HFFc6 (cell line): Measurements from ENCODE around the gene AFDN. TPM values are rescaled to one million over a fixed set of nuclear protein-coding genes. Genes with fewer than 3 reads are reported as not detected.

ENCODE experiments used
- DNase-seq: peaks from one replicate; pipeline ENCODE4 v3.0.0-alpha.2; 2018
- H3K27ac Mint-ChIP-seq: 2 replicates; pipeline ENCODE4 v1.8.0; 2020; ENCODE audit warnings: mild to moderate bottlenecking, mixed read lengths
- H3K27me3 Mint-ChIP-seq: 2 replicates; pipeline ENCODE4 v1.8.0; 2021; ENCODE audit warnings: mild to moderate bottlenecking, moderate library complexity, mixed read lengths; ENCODE audit not compliant: insufficient read depth
- H3K36me3 Mint-ChIP-seq: 2 replicates; pipeline ENCODE4 v1.8.0; 2021; ENCODE audit warnings: low read depth, mixed read lengths
- H3K4me1 Mint-ChIP-seq: 2 replicates; pipeline ENCODE4 v1.8.0; 2020; ENCODE audit warnings: low read depth, mixed read lengths
- H3K4me3 Mint-ChIP-seq: 2 replicates; pipeline ENCODE4 v1.8.0; 2020; ENCODE audit warnings: mild to moderate bottlenecking, moderate library complexity, mixed read lengths
- H3K9me3 Mint-ChIP-seq: 2 replicates; pipeline ENCODE4 v1.8.0; 2020; ENCODE audit warnings: mild to moderate bottlenecking, mixed read lengths
- CTCF ChIP-seq: fragments of 200-600 bp; sonication (generic); IDR thresholded peaks from 2 replicates; pipeline ENCODE4 v1.5.0; 2021; ENCODE audit warnings: antibody characterized with exemption, mild to moderate bottlenecking
- total RNA-seq, 6 experiments: library from RNA; stranded (reverse); fragmentation: NEBNext Ultra II Directional; extraction: Animal tissue kit (Norgen Biotek cat#: 25700); gene quantifications; 2 replicates in 1 of 6; 3 replicates in 5 of 6; pipeline ENCODE4 v1.2.3, GENCODE V29; 2021

AFDN gene
- total RNA-seq, 6 experiments from 2014 or later: 16.1 to 20.3 (median 17.4) TPM

GRCh38 chr6:167794161-167795157, 32.3 kb upstream of the AFDN start:
- H3K4me1 Mint-ChIP-seq: no peaks in the 10 kb centered on the region
- DNase-seq: no peak
- no peak overlapping the region for H3K27ac Mint-ChIP-seq
- peaks cover 4% of the 10 kb centered on the region; the same call in 1 of the 2 replicates for H3K9me3 Mint-ChIP-seq
- H3K27me3 Mint-ChIP-seq: peaks cover 8% of the 10 kb centered on the region
- TF ChIP-seq CTCF: no peak
- H3K36me3 Mint-ChIP-seq: no peaks in the 10 kb centered on the region
- H3K4me3 Mint-ChIP-seq: no peak overlapping the region

- Mint-ChIP-seq H3K36me3 (no peaks in the 10 kb centered on the region), H3K27me3 (peaks cover 8% of the 10 kb centered on the region), H3K27ac (no peak overlapping the region), H3K4me3 (no peak overlapping the region), H3K4me1 (no peaks in the 10 kb centered on the region), H3K9me3 (peaks cover 4% of the 10 kb centered on the region; the same call in 1 of the 2 replicates)
- no peak for TF ChIP-seq CTCF
- no peak for DNase-seq
Measured at GRCh38 chr6:167795321-167795811, 31.3 kb upstream of the AFDN start.

- no peak for TF ChIP-seq CTCF
- Mint-ChIP-seq H3K4me1 (no peaks in the 10 kb centered on the region), H3K9me3 (peaks cover 4% of the 10 kb centered on the region; the same call in 1 of the 2 replicates), H3K27ac (no peak overlapping the region), H3K27me3 (peaks cover 8% of the 10 kb centered on the region), H3K36me3 (no peaks in the 10 kb centered on the region), H3K4me3 (no peak overlapping the region)
- DNase-seq: no peak
Measured at GRCh38 chr6:167795874-167796191, 30.9 kb upstream of the AFDN start.

DNA sequence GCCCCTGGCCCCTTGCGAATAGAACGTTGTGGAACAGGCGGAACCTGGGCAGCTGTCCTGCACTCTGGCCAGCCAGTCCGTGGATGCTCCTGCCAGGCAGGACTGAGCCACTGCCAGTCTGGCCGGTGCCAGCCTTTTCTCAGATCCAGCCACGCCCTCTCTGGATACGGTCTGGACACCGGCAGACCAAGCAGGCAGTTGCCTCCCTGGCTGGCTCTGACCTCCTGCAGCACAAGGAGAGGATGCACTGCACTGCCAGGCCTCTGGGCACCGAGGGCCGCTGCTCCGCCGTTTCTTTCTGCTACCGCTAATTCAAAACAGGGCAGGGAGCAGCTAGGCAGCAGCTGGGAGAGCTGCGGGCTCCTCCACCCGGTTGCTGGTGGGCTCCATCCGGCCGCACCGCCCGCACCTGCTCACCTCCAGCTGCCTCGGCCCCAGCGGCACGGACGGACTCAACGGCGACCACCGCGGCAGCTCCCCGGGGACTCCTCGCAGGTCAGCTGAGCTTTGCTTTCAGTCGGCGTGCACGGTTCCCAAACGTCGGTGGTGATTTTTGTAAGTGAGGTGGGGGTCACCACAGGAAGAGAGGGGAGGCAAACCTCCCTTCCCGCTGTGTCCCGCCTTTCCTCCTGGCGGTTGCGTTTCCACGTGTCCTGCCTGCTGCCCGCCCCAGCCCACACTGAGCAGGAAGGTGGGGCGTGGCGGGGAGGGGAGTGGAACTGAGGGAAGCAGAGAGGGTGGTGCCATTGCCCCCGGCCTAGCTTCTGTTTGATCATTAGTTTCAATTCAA, 30.3 kb upstream of the AFDN start:
- Mint-ChIP-seq H3K27me3 (peaks cover 10% of the 10 kb centered on the region), H3K9me3 (peaks cover 4% of the 10 kb centered on the region; the same call in 1 of the 2 replicates), H3K4me3 (no peak overlapping the region), H3K36me3 (no peaks in the 10 kb centered on the region), H3K4me1 (no peaks in the 10 kb centered on the region), H3K27ac (no peak overlapping the region)
- no peak for DNase-seq
- no peak for TF ChIP-seq CTCF

DNA sequence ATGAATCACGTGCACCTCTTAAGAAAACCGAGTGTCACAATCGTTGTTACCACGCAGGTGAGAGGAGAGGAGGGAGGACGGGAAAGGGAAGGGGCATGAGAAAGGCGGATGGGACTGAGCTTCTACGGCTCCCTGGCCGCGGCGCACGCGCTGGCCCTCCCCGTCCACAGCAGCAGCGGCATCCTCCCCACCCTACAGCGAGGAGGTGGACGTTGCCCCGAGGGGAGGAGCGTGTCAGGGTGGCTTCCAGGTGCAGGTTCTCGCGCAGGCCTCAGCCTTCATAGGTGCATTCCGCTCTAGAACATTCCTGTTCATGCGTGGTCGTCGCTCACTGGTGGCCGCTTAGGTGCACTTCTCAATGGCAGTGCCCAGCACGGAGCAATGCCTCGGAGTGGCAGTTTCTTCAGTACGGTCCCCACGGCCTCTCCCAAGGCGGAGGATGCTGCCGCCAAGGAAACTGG, 29.7 kb upstream of the AFDN start:
- DNase-seq: no peak
- Mint-ChIP-seq H3K27ac (no peak overlapping the region), H3K4me3 (no peak overlapping the region), H3K4me1 (no peaks in the 10 kb centered on the region), H3K27me3 (peaks cover 11% of the 10 kb centered on the region), H3K36me3 (no peaks in the 10 kb centered on the region), H3K9me3 (peaks cover 4% of the 10 kb centered on the region; the same call in 1 of the 2 replicates)
- TF ChIP-seq CTCF: no peak
